ENCODE measurements around the gene ATP11A.
"Not testable (repeated sequence)": the region's sequence is repeated elsewhere in the genome, so short reads cannot be mapped to it uniquely, and the experiment has no call there.

Gene ATP11A

DNA sequence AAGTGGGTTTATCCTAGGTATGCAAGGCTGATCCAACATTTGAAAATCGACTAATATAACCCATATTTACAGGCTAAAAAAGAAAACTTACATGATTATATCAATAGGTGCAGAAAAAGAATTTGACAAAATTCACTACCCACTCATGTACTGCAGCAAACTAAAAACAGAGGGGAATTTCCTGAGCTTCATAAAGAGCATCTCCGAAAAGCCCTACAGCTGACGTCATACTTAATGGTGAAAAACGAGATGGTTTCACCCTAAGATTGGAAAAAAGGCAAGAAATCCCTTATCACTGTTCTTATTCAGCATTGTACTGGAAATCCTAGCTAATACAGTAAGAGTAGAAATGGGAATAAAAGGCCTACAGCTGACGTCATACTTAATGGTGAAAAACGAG lies 111.0 kb downstream of the ATP11A start:
- H3K4me3 Mint-ChIP-seq = not testable (repeated sequence)

GRCh38 chr13:112802802-112803195 lies 113.0 kb downstream of the ATP11A start:
- Mint-ChIP-seq H3K27ac (peak overlapping the region; percentile 23), H3K9me3 (peaks cover 3% of the 10 kb centered on the region), H3K4me1 (peaks cover 13% of the 10 kb centered on the region), H3K36me3 (peaks cover 16% of the 10 kb centered on the region), H3K4me3 (no peak overlapping the region)
- ATAC-seq (no peak), DNase-seq (ENCODE audit: low spot score in 2 of 2) (no peak)

More for the DNA sequence above, 111.0 kb downstream of the ATP11A start:
- H3K27ac Mint-ChIP-seq; ATAC-seq; DNase-seq (ENCODE audit: low spot score in 2 of 2); H3K36me3 Mint-ChIP-seq; H3K9me3 Mint-ChIP-seq: not testable (repeated sequence)
- peaks cover 13% of the 10 kb centered on the region for H3K4me1 Mint-ChIP-seq

GRCh38 chr13:112803422-112803821 lies 113.6 kb downstream of the ATP11A start:
- Mint-ChIP-seq H3K9me3 (peaks cover 3% of the 10 kb centered on the region), H3K27ac (peak overlapping the region; percentile 60), H3K4me1 (peaks cover 13% of the 10 kb centered on the region), H3K36me3 (peaks cover 16% of the 10 kb centered on the region), H3K4me3 (no peak overlapping the region)
- no peak for DNase-seq (ENCODE audit: low spot score in 2 of 2)
- no peak for ATAC-seq

- Mint-ChIP-seq H3K27ac (no peak overlapping the region), H3K9me3 (no peaks in the 10 kb centered on the region), H3K36me3 (peaks cover 17% of the 10 kb centered on the region), H3K4me3 (no peak overlapping the region), H3K4me1 (peaks cover 13% of the 10 kb centered on the region)
- DNase-seq (ENCODE audit: low spot score in 2 of 2) (no peak), ATAC-seq (no peak)
These were observed 114.5 kb downstream of the ATP11A start for GRCh38 chr13:112804374-112804773.

- Mint-ChIP-seq H3K4me3 (no peak overlapping the region), H3K9me3 (no peaks in the 10 kb centered on the region), H3K36me3 (peaks cover 29% of the 10 kb centered on the region), H3K27ac (no peak overlapping the region), H3K4me1 (peaks cover 9% of the 10 kb centered on the region)
- DNase-seq (ENCODE audit: low spot score in 2 of 2) = no peak
- no peak for ATAC-seq
These were observed 117.2 kb downstream of the ATP11A start for GRCh38 chr13:112806739-112807652.

- Mint-ChIP-seq H3K4me3 (no peak overlapping the region), H3K36me3 (peaks cover 29% of the 10 kb centered on the region), H3K4me1 (peaks cover under 1% of the 10 kb centered on the region), H3K27ac (no peak overlapping the region), H3K9me3 (no peaks in the 10 kb centered on the region)
- DNase-seq (ENCODE audit: low spot score in 2 of 2) = no peak
- no peak for ATAC-seq
These were observed 118.0 kb downstream of the ATP11A start for GRCh38 chr13:112807653-112808376.

DNA sequence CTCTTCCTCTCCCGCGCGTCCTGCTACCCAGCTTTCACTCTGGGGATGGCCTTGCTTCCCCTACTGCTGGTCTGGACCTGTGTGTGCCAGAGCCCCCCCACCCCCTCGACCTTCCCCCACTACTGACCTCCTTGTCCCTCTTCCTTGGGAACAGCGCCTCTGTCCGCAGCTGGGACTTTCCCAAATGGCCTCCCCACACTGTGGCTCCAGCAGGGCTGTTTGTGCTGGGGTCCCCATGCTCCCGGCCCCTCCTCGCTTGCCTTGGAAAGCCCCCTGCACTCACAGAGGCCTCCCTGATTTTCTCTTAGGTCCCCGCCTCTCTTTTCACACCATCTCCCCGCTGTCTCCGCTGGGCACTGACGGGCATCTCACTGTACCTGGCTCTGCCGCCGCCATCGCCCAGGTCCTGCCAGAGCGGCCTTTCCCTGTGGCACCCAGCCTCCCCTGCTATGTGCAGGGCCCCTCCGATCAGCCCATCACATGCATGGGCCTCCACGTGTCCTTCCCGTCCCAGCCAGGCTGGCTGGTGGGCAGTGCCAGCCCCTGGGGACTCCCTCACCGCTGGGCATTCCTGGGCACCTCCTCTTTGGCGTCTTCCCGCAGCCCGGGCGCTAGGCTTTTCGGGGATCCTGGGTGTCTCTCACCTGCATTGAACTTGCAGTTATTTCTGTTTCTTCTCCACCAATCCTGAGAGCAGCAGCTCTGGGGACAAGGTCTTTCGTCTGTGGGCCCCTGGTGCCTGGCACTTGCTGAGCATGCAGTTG lies 118.7 kb downstream of the ATP11A start:
- ATAC-seq = no peak

GRCh38 chr13:112809332-112810315 lies 119.8 kb downstream of the ATP11A start:
- Mint-ChIP-seq H3K4me1 (no peaks in the 10 kb centered on the region), H3K4me3 (no peak overlapping the region), H3K36me3 (peaks cover 29% of the 10 kb centered on the region), H3K27ac (no peak overlapping the region), H3K9me3 (no peaks in the 10 kb centered on the region)
- DNase-seq (ENCODE audit: low spot score in 2 of 2) = no peak
- no peak for ATAC-seq

More for the DNA sequence above, 118.7 kb downstream of the ATP11A start:
- no peak overlapping the region for H3K4me3 Mint-ChIP-seq
- no peaks in the 10 kb centered on the region for H3K4me1 Mint-ChIP-seq
- no peak overlapping the region for H3K27ac Mint-ChIP-seq
- H3K9me3 Mint-ChIP-seq = no peaks in the 10 kb centered on the region
- no peak for DNase-seq (ENCODE audit: low spot score in 2 of 2)
- H3K36me3 Mint-ChIP-seq = peaks cover 29% of the 10 kb centered on the region

DNA sequence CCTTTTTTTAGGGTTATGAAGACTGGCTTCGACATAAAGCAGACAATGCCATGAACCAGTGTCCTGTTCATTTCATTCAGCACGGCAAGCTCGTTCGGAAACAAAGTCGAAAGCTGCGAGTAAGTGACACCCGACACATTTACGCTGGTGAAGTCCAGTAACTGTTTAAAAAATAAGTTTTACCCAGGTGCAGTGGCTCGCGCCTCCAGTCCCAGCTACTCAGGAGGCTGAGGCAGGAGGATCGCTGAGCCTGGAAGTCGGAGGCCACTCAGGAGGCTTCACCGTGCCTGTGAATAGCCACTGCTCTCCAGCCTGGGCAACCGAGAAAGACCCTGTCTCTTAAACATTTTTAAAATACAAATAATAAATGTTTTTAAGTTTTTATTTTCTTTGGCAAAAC lies 120.8 kb downstream of the ATP11A start:
- Mint-ChIP-seq H3K4me1 (no peaks in the 10 kb centered on the region), H3K27ac (no peak overlapping the region), H3K9me3 (no peaks in the 10 kb centered on the region), H3K4me3 (no peak overlapping the region), H3K36me3 (peaks cover 31% of the 10 kb centered on the region)
- no peak for ATAC-seq
- no peak for DNase-seq (ENCODE audit: low spot score in 2 of 2)

GRCh38 chr13:112812306-112813055 lies 122.6 kb downstream of the ATP11A start:
- no peaks in the 10 kb centered on the region for H3K4me1 Mint-ChIP-seq
- DNase-seq (ENCODE audit: low spot score in 2 of 2) (no peak), ATAC-seq (no peak)
- no peak overlapping the region for H3K4me3 Mint-ChIP-seq
- no peaks in the 10 kb centered on the region for H3K9me3 Mint-ChIP-seq
- H3K27ac Mint-ChIP-seq = no peak overlapping the region
- H3K36me3 Mint-ChIP-seq = peaks cover 36% of the 10 kb centered on the region

DNA sequence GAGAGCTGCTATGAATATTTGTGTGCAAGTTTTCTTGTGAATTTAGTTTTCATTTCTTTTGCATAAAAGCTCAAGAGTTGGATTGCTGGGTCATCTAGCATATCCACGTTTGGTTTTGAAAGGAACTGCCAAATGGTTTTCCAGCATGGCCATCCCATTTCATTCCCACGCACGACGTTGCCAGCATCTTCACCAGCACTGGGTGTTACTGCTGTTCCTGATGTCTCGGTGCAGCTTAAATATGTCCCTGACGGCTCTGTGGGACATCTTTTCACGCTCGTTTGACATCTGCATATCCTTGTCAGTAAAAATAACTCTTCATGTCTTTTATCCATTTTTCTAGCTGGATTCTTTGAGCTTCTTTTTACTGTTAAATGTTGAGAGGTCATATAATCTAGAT lies 123.7 kb downstream of the ATP11A start:
- peaks cover 33% of the 10 kb centered on the region for H3K36me3 Mint-ChIP-seq
- no peaks in the 10 kb centered on the region for H3K9me3 Mint-ChIP-seq
- H3K4me1 Mint-ChIP-seq = no peaks in the 10 kb centered on the region
- ATAC-seq (no peak), DNase-seq (ENCODE audit: low spot score in 2 of 2) (no peak)
- H3K4me3 Mint-ChIP-seq = no peak overlapping the region
- H3K27ac Mint-ChIP-seq = no peak overlapping the region

DNA sequence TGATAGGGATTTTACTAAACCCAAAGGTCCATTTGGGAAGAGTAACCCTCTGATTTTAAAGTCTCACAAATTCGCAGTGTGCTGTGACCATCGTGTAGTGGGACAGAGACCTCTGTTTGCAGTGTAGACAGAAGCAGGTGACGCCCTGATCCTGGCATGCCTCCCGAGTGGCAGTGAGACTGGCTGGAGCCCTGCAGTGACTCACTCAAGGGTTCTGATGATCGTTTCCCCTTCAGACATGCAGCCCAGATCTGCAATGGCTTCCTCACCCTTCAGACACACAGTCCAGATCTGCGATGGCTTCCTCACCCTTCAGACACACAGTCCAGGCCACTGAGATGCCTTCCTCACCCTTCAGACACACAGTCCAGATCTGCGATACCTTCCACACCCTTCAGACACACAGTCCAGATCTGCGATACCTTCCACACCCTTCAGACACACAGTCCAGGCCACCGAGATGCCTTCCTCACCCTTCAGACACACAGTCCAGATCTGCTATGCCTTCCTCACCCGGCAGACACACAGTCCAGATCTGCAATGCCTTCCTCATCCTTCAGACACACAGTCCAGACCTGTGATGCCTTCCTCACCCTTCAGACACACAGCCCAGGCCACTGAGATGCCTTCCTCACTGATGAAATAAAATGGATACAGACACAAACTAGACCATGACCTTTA lies 125.2 kb downstream of the ATP11A start:
- Mint-ChIP-seq H3K4me3 (no peak overlapping the region), H3K4me1 (no peaks in the 10 kb centered on the region), H3K36me3 (peaks cover 41% of the 10 kb centered on the region), H3K27ac (peak overlapping the region; percentile 4), H3K9me3 (no peaks in the 10 kb centered on the region)
- DNase-seq (ENCODE audit: low spot score in 2 of 2) (no peak), ATAC-seq (no peak)

GRCh38 chr13:112815871-112816270 lies 126.0 kb downstream of the ATP11A start:
- no peak for DNase-seq (ENCODE audit: low spot score in 2 of 2)
- H3K36me3 Mint-ChIP-seq = peaks cover 47% of the 10 kb centered on the region
- no peak for ATAC-seq
- no peaks in the 10 kb centered on the region for H3K4me1 Mint-ChIP-seq
- no peak overlapping the region for H3K4me3 Mint-ChIP-seq
- no peaks in the 10 kb centered on the region for H3K9me3 Mint-ChIP-seq
- peak overlapping the region; percentile 4 for H3K27ac Mint-ChIP-seq

Data from stimulated activated effector memory CD8-positive, alpha-beta T cell treated with anti-CD3 and anti-CD28 coated beads, Interleukin-12 subunit alpha, Interleukin-12 subunit beta, amount 100 ng/mL, for 72 hours (primary cell).